GM06990 (cell line): ENCODE measurements around the gene SMDT1.

Source experiments
- DNase-seq: peaks from one replicate; pipeline ENCODE4 v3.0.0-alpha.2; 2011; ENCODE audit not compliant: insufficient read length; ENCODE audit errors: extremely low read depth
- H3K27me3 ChIP-seq: replicated peaks from 2 replicates; pipeline ENCODE4 v1.6.0; 2011; ENCODE audit warnings: low read length; ENCODE audit not compliant: control insufficient read depth, insufficient read depth
- H3K36me3 ChIP-seq: 2 replicates; pipeline ENCODE4 v1.5.1; 2011; ENCODE audit warnings: low read length; ENCODE audit not compliant: control insufficient read depth, insufficient read depth
- H3K4me3 ChIP-seq: replicated peaks from 2 replicates; pipeline ENCODE4 v1.5.1; 2011; ENCODE audit warnings: low read depth, mild to moderate bottlenecking, control low read depth, low read length
- TF ChIP-seq, protein P1 (sequence below): IDR thresholded peaks from 2 replicates; pipeline ENCODE4 v1.5.1; 2011; ENCODE audit warnings: low read length, control low read depth, mild to moderate bottlenecking, inconsistent platforms; ENCODE audit not compliant: insufficient read depth, poor library complexity, severe bottlenecking

The SMDT1 gene

DNA sequence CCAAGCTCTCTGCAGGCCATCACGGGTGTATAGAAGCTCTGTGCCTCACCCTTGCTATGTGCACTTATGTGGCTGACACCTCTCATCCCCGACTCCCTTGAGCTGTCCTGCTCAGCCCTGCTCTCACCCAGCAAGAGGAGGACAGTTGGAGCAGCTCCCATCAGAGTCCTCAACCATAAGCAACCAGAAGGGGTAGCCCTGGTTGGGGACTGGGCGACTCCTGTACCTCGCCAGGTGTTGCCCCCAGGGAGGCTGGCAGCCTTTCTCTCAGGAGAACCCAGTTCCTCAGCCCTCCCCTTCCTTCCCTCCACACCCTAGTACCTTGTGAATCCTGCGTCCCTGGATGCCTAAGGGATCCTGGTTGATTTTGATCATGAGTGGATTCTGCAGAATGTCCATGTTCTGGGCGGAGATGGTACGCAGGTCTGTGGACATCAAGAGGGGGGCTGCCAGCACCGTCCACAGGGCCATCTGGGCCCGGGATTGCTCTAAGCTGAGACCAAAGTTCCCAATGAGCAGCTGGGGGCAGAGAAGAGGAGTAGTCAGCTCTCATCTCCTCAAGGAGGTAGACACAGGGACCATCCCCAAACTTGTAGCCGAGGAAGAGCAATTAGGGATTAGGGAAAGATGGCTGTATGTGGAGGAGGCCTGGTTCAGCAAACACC lies 16.9 kb upstream of the SMDT1 start:
- TF ChIP-seq, protein P1, sequence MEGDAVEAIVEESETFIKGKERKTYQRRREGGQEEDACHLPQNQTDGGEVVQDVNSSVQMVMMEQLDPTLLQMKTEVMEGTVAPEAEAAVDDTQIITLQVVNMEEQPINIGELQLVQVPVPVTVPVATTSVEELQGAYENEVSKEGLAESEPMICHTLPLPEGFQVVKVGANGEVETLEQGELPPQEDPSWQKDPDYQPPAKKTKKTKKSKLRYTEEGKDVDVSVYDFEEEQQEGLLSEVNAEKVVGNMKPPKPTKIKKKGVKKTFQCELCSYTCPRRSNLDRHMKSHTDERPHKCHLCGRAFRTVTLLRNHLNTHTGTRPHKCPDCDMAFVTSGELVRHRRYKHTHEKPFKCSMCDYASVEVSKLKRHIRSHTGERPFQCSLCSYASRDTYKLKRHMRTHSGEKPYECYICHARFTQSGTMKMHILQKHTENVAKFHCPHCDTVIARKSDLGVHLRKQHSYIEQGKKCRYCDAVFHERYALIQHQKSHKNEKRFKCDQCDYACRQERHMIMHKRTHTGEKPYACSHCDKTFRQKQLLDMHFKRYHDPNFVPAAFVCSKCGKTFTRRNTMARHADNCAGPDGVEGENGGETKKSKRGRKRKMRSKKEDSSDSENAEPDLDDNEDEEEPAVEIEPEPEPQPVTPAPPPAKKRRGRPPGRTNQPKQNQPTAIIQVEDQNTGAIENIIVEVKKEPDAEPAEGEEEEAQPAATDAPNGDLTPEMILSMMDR, result no peak
- peaks cover 45% of the 10 kb centered on the region for H3K36me3 ChIP-seq
- no peak overlapping the region for H3K4me3 ChIP-seq
- no peak for DNase-seq
- no peaks in the 10 kb centered on the region for H3K27me3 ChIP-seq

DNA sequence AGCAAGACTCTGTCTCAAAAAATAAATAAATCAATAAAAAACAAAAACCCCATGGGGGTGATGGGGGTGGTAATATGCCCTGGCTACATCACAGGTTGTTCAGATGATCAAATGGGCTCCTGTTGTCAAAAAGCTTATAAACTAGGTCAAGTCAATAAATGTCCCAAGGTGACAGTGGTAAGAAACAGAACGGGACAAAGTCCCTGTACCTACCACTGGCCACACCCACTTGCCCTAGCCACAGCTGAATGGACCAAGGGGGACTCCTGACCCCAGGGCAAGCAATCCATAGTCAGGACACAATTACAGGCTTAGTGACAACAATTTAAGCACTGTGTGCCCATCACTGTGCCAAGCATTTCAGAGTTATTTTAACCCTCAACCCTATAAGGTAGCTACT lies 14.9 kb upstream of the SMDT1 start:
- Histone ChIP-seq H3K4me3 (no peak overlapping the region), H3K27me3 (no peaks in the 10 kb centered on the region), H3K36me3 (peaks cover 41% of the 10 kb centered on the region)
- DNase-seq, result no peak
- TF ChIP-seq, protein P1, result no peak

DNA sequence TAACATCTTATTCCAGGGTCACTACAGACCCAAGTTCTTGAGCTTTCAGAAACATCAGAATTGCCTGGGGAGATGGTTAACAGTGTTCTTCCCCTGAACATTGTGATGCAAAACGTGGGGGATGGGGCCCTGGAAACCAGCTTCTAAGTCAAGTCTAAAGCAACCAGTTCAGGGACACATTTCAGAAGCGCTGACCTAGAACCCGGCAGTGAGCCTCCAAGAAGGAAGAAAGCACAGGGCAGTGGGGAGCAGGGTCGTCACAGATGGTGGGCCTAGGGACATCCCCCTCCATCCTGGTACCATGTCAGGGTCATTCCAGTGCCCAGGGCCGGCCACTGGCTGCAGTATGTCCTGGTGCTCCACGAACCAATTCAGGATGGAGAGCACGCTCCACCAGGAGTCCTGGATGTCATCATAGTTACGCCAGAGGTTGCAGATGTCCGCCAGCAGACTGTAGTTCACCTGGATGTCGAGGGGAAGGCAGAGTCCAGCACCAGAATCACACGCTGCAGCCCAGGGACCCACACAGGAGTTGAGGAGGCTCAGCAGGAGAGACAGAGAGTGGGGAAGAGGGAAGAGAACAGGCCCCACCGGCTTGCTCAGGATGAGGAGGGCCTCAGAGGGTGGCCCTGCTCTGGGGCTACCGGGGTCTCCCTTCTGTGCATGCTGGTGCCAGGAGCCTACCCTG lies 13.9 kb upstream of the SMDT1 start:
- Histone ChIP-seq H3K4me3 (no peak overlapping the region), H3K27me3 (no peaks in the 10 kb centered on the region), H3K36me3 (peaks cover 34% of the 10 kb centered on the region)
- no peak for DNase-seq
- TF ChIP-seq, protein P1, result no peak

DNA sequence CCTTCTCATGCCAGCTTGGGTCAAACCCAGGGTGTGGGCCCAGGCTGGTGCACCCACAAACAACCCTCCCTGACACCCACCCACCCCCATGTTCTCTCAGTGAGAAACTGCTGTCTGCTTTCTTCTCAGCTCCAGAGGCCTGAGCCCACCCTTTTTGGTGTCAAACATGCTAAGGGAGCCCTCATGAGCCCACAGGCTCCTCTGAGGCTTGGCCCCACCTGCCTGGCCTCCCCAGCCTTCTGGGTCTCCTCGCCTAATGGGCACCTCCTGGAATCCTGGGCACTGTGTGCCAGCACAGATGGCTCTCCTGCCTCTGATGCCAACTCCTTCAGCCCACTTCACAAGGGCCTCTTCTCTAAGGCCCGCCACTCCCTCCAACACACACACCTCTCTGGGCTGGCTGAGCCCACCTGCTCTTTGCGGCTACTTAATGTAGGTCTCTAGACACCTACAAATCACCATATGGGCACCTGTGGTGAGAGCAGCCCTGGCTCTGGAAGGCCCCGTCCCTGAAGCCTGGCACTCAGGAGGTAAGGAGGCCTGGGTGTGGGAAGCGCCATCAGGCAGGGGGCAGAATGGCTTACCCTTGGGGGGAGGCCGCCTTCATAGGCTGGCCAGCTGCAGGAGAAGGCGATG lies 13.3 kb upstream of the SMDT1 start:
- no peak for DNase-seq
- Histone ChIP-seq H3K4me3 (no peak overlapping the region), H3K36me3 (peaks cover 27% of the 10 kb centered on the region), H3K27me3 (no peaks in the 10 kb centered on the region)
- TF ChIP-seq, protein P1, result no peak

DNA sequence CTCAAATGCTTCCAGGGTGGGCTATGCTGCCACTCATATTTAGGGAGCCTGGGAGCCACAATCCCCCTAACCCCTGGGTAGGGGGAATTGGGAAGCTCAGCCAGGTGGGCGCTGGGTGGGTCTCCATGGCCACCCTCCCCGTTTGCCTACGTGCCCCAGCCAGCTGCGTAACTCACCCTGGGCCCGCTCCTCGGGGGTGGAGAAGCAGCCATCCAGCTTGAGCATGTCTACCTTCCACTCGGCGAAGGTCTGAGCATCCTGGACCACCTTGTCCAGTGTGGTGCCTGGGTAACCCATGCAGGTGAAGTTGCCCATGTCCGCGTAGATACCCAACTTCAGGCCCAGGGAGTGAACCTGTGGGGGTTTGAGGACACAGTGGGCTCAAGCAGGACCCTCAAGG lies 12.6 kb upstream of the SMDT1 start:
- TF ChIP-seq, protein P1, result no peak

More for the DNA sequence above, 12.6 kb upstream of the SMDT1 start:
- DNase-seq, result no peak
- H3K36me3 ChIP-seq, result peaks cover 26% of the 10 kb centered on the region
- no peaks in the 10 kb centered on the region for H3K27me3 ChIP-seq
- H3K4me3 ChIP-seq, result no peak overlapping the region
